ENCODE results near the gene ATG14. TPM values are rescaled to one million over a fixed set of nuclear protein-coding genes. Genes with fewer than 3 reads are reported as not detected.
A peak's percentile ranks its signal among the peaks of the same experiment; 100 is the strongest.
"Not testable (repeated sequence)": the region's sequence is repeated elsewhere in the genome, so short reads cannot be mapped to it uniquely, and the experiment has no call there.

Gene ATG14, protein sequence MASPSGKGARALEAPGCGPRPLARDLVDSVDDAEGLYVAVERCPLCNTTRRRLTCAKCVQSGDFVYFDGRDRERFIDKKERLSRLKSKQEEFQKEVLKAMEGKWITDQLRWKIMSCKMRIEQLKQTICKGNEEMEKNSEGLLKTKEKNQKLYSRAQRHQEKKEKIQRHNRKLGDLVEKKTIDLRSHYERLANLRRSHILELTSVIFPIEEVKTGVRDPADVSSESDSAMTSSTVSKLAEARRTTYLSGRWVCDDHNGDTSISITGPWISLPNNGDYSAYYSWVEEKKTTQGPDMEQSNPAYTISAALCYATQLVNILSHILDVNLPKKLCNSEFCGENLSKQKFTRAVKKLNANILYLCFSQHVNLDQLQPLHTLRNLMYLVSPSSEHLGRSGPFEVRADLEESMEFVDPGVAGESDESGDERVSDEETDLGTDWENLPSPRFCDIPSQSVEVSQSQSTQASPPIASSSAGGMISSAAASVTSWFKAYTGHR
- total RNA-seq, result 19.0 TPM
- 1 to 10 TPM; 5.8 to 9.3 (median 5.9) TPM for polyA plus RNA-seq

DNA sequence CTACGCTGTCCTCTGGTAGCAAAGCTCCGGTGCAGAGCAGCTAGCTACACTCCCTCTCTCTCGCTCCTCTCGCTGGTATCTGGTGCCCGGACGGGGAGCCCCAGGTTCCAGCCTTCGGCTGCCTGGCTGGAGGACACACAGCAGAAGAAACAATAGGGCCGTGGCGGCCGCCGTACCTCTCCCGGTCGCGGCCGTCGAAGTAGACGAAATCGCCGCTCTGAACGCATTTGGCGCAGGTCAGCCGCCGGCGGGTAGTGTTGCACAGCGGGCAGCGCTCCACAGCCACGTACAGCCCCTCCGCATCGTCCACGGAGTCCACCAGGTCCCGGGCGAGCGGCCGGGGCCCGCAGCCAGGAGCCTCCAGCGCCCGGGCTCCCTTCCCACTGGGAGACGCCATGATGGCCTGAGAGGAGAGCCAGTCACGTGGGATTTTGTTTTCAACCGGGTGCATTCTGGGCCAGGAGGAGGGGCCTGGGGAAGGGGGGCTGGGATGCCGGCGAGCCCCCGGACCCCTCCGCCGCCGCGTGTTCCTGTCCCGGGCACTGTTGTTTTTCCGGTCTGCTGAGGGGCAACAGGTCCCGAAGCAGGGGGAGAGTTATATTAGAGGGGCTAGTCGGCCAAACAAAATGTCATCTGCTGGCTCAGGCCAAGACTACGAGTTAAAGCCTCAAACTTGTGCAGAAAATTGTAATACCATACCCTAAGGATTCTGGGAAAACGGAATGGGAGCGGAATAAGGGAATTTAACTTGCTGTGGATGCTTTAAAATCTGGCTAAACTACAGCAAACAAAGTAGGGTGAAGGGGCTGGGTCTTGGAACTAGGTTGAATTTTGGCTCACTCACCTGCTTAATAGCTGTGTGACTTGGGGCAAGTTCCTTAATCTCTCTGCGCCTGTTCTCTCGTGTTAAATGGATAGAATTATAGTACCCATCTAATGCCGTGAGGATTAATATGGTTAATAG, at the start of gene ATG14:
TSS of gene ATG14 (minus strand) at position 405 of the 964 bp plus-strand sequence. CDS start at position 397, 8 bp downstream.
- Histone ChIP-seq H3K4me1 (ENCODE audit: control insufficient read depth, insufficient read depth, low read length, poor library complexity, severe bottlenecking) (peaks cover 30% of the 10 kb centered on the region), H3K27me3 (ENCODE audit: control insufficient read depth, insufficient read depth, low read length) (no peaks in the 10 kb centered on the region), H3K27ac (ENCODE audit: insufficient read depth, low read length, poor library complexity, severe bottlenecking) (peak within 1 kb of the TSS; percentile 34), H3K4me3 (ENCODE audit: low read depth, low read length) (peak within 1 kb of the TSS; percentile 94), H3K9me3 (ENCODE audit: control insufficient read depth in 2 of 2, low read length in 2 of 2) (no peaks in the 10 kb centered on the region), H3K36me3 (ENCODE audit: control insufficient read depth, insufficient read depth, low read length) (no peaks in the 10 kb centered on the region)
- Mint-ChIP-seq H3K4me3 (peak within 1 kb of the TSS; percentile 76 to 94 (median 92)), H3K36me3 (no peaks in the 10 kb centered on the region), H3K27me3 (peaks cover 20% of the 10 kb centered on the region), H3K4me1 (peaks cover 28 to 45% (median 37%) of the 10 kb centered on the region in 4 donors), H3K9me3 (no peaks in the 10 kb centered on the region), H3K27ac (peak within 1 kb of the TSS; percentile 66 to 91 (median 70))
- DNase-seq (peak; percentile 55 to 85 (median 60)), ATAC-seq (ENCODE audit: low read depth in 2 of 2) (peak; percentile 90 to 94)

DNA sequence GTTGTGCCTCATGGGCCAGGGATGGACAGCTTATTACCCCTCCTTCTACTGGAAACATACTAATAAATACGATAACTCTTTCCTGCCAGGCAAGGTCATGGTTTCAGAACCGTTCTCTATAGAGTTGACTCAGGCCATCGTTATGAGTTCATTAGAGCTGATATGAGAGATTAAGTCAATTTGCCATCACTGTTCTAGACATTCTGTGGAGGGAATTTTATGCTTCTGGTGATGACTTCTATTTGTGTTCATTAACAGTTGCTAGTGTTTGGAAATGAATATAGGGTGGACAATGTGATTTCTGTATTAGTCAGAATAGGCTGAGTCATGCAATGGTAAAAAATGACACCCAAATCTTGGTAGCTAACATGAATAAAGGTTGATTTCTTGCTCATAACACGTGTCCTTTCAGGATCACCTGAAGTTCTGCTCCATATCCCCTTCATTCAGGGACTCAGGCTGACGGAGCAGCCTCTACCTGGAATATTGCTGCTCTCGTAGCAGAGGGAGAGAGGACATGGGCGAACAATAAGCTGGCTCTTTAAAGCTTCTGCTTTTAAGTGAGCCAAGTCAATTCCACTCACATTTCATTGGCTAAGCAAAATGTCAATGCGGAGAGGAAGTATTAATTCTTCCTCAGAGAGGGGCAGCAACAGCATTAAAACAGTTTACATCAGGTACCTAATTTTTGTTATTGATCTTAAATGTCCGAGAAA, 47.3 kb upstream of the ATG14 start:
- no peaks in the 10 kb centered on the region for H3K36me3 Mint-ChIP-seq
- peaks cover 6% of the 10 kb centered on the region for H3K27me3 Mint-ChIP-seq
- DNase-seq (peak in 1 of 3 donors; percentile 10), ATAC-seq (ENCODE audit: low read depth in 2 of 2) (no peak)
- H3K4me1 ChIP-seq (ENCODE audit: control insufficient read depth, insufficient read depth, low read length, poor library complexity, severe bottlenecking), result no peaks in the 10 kb centered on the region
- peaks cover 0 to 6% (median 4%) of the 10 kb centered on the region in 4 donors for H3K4me1 Mint-ChIP-seq
- H3K36me3 ChIP-seq (ENCODE audit: control insufficient read depth, insufficient read depth, low read length), result no peaks in the 10 kb centered on the region
- H3K9me3 Mint-ChIP-seq, result no peaks in the 10 kb centered on the region
- H3K27ac Mint-ChIP-seq, result peak overlapping the region in 1 of 3 donors; percentile 80
- no peak overlapping the region for H3K4me3 ChIP-seq (ENCODE audit: low read depth, low read length)
- no peaks in the 10 kb centered on the region for H3K9me3 ChIP-seq (ENCODE audit: control insufficient read depth in 2 of 2, low read length in 2 of 2)
- H3K27me3 ChIP-seq (ENCODE audit: control insufficient read depth, insufficient read depth, low read length), result no peaks in the 10 kb centered on the region
- H3K4me3 Mint-ChIP-seq, result no peak overlapping the region
- H3K27ac ChIP-seq (ENCODE audit: insufficient read depth, low read length, poor library complexity, severe bottlenecking), result no peak overlapping the region

DNA sequence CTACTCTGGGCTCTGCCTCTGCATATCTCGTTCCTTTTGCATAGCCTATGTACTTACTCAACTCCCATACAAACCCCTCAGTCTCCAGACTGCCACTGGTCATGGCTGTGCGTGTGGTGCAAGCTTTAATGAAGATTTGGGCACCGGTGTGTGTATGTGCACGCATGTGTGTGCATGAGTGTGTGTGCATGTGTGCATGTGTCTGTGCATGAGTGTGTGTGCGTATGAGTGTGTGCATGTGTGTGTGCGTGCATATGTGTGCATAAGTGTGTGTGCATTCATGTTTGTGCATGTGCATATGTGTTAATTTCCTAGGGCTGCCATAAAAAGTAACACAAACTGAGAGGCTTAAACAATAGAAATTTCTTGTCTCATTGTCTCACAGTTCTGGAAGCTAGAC, 45.9 kb upstream of the ATG14 start:
- H3K4me1 Mint-ChIP-seq, result peaks cover 0 to 6% (median 4%) of the 10 kb centered on the region in 4 donors
- no peak overlapping the region for H3K27ac Mint-ChIP-seq
- no peaks in the 10 kb centered on the region for H3K9me3 Mint-ChIP-seq
- H3K36me3 ChIP-seq (ENCODE audit: control insufficient read depth, insufficient read depth, low read length), result no peaks in the 10 kb centered on the region
- H3K4me1 ChIP-seq (ENCODE audit: control insufficient read depth, insufficient read depth, low read length, poor library complexity, severe bottlenecking), result no peaks in the 10 kb centered on the region
- no peaks in the 10 kb centered on the region for H3K9me3 ChIP-seq (ENCODE audit: control insufficient read depth in 2 of 2, low read length in 2 of 2)
- H3K36me3 Mint-ChIP-seq, result no peaks in the 10 kb centered on the region
- no peak overlapping the region for H3K4me3 ChIP-seq (ENCODE audit: low read depth, low read length)
- no peak overlapping the region for H3K4me3 Mint-ChIP-seq
- ATAC-seq (ENCODE audit: low read depth in 2 of 2) (no peak), DNase-seq (no peak)
- H3K27me3 Mint-ChIP-seq, result no peaks in the 10 kb centered on the region
- H3K27me3 ChIP-seq (ENCODE audit: control insufficient read depth, insufficient read depth, low read length), result no peaks in the 10 kb centered on the region
- no peak overlapping the region for H3K27ac ChIP-seq (ENCODE audit: insufficient read depth, low read length, poor library complexity, severe bottlenecking)

DNA sequence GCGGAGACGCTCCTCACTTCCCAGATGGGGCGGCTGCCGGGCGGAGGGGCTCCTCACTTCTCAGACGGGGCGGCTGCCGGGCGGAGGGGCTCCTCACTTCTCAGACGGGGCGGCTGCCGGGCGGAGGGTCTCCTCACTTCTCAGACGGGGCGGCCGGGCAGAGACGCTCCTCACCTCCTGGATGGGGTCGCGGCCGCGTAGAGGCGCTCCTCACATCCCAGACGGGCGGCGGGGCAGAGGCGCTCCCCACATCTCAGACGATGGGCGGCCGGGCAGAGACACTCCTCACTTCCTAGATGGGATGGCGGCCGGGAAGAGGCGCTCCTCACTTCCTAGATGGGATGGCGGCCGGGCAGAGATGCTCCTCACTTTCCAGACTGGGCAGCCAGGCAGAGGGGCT, 44.8 kb upstream of the ATG14 start:
- not testable (repeated sequence) for H3K27ac Mint-ChIP-seq; H3K4me1 ChIP-seq (ENCODE audit: control insufficient read depth, insufficient read depth, low read length, poor library complexity, severe bottlenecking); H3K27ac ChIP-seq (ENCODE audit: insufficient read depth, low read length, poor library complexity, severe bottlenecking); H3K4me3 Mint-ChIP-seq; DNase-seq; ATAC-seq (ENCODE audit: low read depth in 2 of 2); H3K36me3 Mint-ChIP-seq; H3K27me3 ChIP-seq (ENCODE audit: control insufficient read depth, insufficient read depth, low read length); H3K36me3 ChIP-seq (ENCODE audit: control insufficient read depth, insufficient read depth, low read length); H3K4me3 ChIP-seq (ENCODE audit: low read depth, low read length); H3K9me3 Mint-ChIP-seq; H3K4me1 Mint-ChIP-seq; H3K27me3 Mint-ChIP-seq; H3K9me3 ChIP-seq (ENCODE audit: control insufficient read depth in 2 of 2, low read length in 2 of 2)

DNA sequence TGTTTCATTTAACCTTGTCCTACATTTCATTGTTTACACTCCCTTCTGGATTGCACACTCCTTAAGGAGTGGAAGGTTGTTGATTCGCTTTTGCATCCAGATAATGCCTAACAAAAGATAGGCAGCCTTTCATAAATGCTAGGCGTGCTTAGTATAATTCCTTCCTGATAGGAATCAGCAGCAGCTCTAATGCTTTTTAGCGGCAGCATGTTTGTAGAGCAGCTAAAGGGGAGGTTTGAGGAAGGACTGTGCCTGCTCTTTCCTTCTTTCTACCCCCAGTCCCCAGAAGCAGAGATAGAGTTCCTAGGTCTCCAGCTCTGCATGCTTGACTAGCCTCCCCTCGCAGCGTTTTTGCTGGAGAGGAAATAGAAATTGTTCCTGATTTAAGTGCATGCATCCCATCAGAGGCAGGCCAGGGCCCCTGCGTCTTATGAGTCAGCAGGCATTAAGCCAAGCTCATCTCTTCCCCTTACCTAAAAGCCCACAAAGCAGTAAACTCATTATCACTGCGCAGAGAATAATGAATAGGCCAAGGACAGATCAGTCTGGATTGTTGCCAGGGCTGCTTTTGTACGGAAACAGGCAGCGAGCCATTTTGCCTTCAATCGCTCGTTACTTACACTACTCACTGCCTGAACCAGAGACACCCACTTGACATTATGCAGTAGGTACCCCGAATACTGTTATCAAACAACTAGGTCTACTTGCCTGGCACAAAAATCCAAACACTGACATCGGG, 42.8 kb upstream of the ATG14 start:
- no peak for ATAC-seq (ENCODE audit: low read depth in 2 of 2)
- H3K27me3 ChIP-seq (ENCODE audit: control insufficient read depth, insufficient read depth, low read length), result no peaks in the 10 kb centered on the region
- Mint-ChIP-seq H3K4me3 (peak overlapping the region in 1 of 4 donors; percentile 12), H3K9me3 (no peaks in the 10 kb centered on the region), H3K36me3 (no peaks in the 10 kb centered on the region), H3K4me1 (peaks cover 0 to 6% (median 4%) of the 10 kb centered on the region in 4 donors), H3K27ac (no peak overlapping the region), H3K27me3 (peaks cover 6% of the 10 kb centered on the region)
- no peaks in the 10 kb centered on the region for H3K9me3 ChIP-seq (ENCODE audit: control insufficient read depth in 2 of 2, low read length in 2 of 2)
- H3K4me1 ChIP-seq (ENCODE audit: control insufficient read depth, insufficient read depth, low read length, poor library complexity, severe bottlenecking), result no peaks in the 10 kb centered on the region
- no peak overlapping the region for H3K27ac ChIP-seq (ENCODE audit: insufficient read depth, low read length, poor library complexity, severe bottlenecking)
- H3K4me3 ChIP-seq (ENCODE audit: low read depth, low read length), result no peak overlapping the region
- no peaks in the 10 kb centered on the region for H3K36me3 ChIP-seq (ENCODE audit: control insufficient read depth, insufficient read depth, low read length)
- DNase-seq, result no peak

DNA sequence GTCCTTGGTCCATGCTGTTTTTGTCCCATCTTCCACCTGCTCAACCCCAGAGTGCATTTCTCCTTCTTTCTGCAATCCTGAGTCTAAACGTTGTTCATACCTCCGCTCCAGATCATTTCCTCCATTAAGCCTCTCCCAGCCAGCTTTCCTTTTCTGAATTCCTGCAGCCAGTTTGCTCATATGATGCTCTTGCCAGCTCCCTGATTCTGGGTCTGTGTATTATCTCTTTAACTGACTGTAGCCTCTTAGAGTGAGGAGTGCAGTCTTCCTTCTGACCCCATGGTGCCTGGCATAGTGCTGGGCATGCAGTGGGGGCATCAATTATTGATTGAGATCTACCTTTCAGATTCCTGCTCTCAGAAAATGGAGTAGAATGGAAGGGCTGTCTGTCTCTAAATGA, 40.3 kb upstream of the ATG14 start:
- ATAC-seq (ENCODE audit: low read depth in 2 of 2), result no peak
- Histone ChIP-seq H3K27me3 (ENCODE audit: control insufficient read depth, insufficient read depth, low read length) (no peaks in the 10 kb centered on the region), H3K9me3 (ENCODE audit: control insufficient read depth in 2 of 2, low read length in 2 of 2) (no peaks in the 10 kb centered on the region), H3K36me3 (ENCODE audit: control insufficient read depth, insufficient read depth, low read length) (no peaks in the 10 kb centered on the region), H3K4me1 (ENCODE audit: control insufficient read depth, insufficient read depth, low read length, poor library complexity, severe bottlenecking) (no peaks in the 10 kb centered on the region), H3K27ac (ENCODE audit: insufficient read depth, low read length, poor library complexity, severe bottlenecking) (no peak overlapping the region), H3K4me3 (ENCODE audit: low read depth, low read length) (no peak overlapping the region)
- no peak for DNase-seq
- Mint-ChIP-seq H3K36me3 (no peaks in the 10 kb centered on the region), H3K27ac (no peak overlapping the region), H3K4me3 (no peak overlapping the region), H3K9me3 (no peaks in the 10 kb centered on the region), H3K4me1 (no peaks in the 10 kb centered on the region), H3K27me3 (peaks cover 6% of the 10 kb centered on the region)

DNA sequence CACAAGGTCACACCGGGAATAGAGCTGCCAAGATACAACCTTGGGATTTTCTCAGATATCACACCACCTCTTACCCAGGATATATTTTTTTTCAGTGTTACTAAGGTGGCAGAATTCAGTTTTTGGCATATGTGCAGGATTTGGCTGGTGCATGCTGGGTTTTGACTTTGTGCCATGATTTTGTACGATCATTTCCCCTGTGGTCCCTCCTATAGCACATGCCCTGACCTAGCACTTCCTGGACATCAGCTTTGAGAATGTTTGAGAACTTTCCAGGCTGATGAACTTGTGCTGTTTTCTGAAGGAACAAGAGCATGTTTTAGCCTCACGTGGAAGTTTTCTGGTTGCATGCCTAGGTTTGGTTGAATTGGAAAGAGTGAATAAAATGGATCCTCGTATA, 39.8 kb upstream of the ATG14 start:
- H3K4me3 ChIP-seq (ENCODE audit: low read depth, low read length), result no peak overlapping the region
- H3K36me3 ChIP-seq (ENCODE audit: control insufficient read depth, insufficient read depth, low read length), result no peaks in the 10 kb centered on the region
- Mint-ChIP-seq H3K9me3 (no peaks in the 10 kb centered on the region), H3K36me3 (no peaks in the 10 kb centered on the region), H3K27ac (no peak overlapping the region), H3K4me1 (no peaks in the 10 kb centered on the region), H3K4me3 (no peak overlapping the region), H3K27me3 (peaks cover 6% of the 10 kb centered on the region)
- ATAC-seq (ENCODE audit: low read depth in 2 of 2) (no peak), DNase-seq (no peak)
- no peaks in the 10 kb centered on the region for H3K9me3 ChIP-seq (ENCODE audit: control insufficient read depth in 2 of 2, low read length in 2 of 2)
- H3K4me1 ChIP-seq (ENCODE audit: control insufficient read depth, insufficient read depth, low read length, poor library complexity, severe bottlenecking), result no peaks in the 10 kb centered on the region
- no peak overlapping the region for H3K27ac ChIP-seq (ENCODE audit: insufficient read depth, low read length, poor library complexity, severe bottlenecking)
- no peaks in the 10 kb centered on the region for H3K27me3 ChIP-seq (ENCODE audit: control insufficient read depth, insufficient read depth, low read length)
